OCI-M1 (cell line): Measurements from ENCODE around the gene ZDHHC24.

Experiments used
- DNase-seq: peaks from one replicate; lab custom pipeline; 2025; lab: John Stamatoyannopoulos, UW

The ZDHHC24 gene

DNA sequence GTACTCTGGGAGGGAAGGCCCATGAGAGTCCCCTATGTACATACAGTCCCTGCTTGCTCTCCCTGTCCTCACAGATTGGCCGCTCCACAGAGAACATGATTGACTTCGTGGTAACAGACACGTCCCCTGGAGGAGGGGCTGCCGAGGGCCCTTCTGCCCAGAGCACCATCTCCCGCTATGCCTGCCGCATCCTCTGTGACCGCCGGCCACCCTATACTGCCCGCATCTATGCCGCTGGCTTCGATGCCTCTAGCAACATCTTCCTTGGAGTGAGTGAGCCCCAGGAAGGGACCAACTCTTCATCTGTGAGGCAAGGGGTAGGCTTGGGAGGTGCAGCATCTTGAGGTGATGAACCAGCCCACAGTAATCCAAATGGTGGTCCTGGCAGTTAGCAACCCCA is 72.7 kb downstream of the ZDHHC24 start:
- DNase-seq, result no peak

DNA sequence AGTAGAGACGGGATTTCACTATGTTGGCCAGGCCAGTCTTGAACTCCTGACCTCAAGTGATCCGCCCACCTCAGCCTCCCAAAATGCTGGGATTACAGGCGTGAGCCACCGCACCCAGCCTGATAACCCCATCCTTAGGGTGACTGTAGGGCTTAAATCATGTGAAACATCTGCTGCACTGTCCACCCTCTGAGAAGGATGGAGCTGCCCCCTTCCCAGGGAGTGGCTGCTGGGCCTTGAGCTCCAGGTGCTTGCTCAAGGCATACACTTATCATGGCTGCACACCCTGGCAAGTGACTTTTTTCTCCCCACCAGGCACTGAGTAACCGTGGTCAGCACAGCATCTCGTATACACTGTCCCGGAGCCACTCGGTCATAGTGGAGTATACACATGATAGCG is 73.8 kb downstream of the ZDHHC24 start:
- DNase-seq, result no peak

DNA sequence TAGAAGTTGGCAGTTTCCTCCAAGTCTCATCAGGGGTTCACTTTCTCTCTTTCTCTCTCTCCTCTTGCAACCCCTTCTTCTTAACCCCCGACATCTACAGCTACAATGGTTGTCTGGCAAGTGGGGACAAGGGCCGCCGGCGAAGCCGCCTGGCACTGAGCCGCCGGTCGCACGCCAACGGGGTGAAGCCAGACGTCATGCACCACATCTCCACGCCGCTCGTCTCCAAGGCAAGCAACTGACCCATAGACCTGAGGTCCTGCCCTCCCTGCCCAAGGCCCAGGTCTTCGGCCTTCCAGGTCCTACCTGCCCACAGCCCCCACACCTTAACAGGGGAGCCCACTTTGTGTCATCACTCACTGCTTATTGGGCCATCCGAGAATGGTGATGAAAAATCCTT is 74.7 kb downstream of the ZDHHC24 start:
- no peak for DNase-seq
